Osteoblast (primary cell): Measurements from ENCODE around the gene NR4A3. TPM values are rescaled to one million over a fixed set of nuclear protein-coding genes. Genes with fewer than 3 reads are reported as not detected.
A peak's percentile ranks its signal among the peaks of the same experiment; 100 is the strongest.

ENCODE experiments used
- DNase-seq: peaks from one replicate; pipeline ENCODE4 v3.0.0; 2011; ENCODE audit warnings: low spot score, mixed read lengths; ENCODE audit not compliant: insufficient read length; ENCODE audit errors: missing footprints
- H2AFZ ChIP-seq: 2 replicates; pipeline ENCODE4 v1.6.0; 2011; ENCODE audit warnings: mild to moderate bottlenecking, low read length
- H3K27ac ChIP-seq: 2 replicates; pipeline ENCODE4 v1.5.1; 2011; ENCODE audit warnings: mild to moderate bottlenecking, low read depth, low read length, moderate library complexity
- H3K27me3 ChIP-seq: 2 replicates; pipeline ENCODE4 v1.6.0; 2012; ENCODE audit warnings: mild to moderate bottlenecking, control low read depth, inconsistent platforms, low read length, moderate library complexity; ENCODE audit not compliant: insufficient read depth
- H3K36me3 ChIP-seq: 2 replicates; pipeline ENCODE4 v1.5.1; 2011; ENCODE audit warnings: mild to moderate bottlenecking, low read length, control low read depth, moderate library complexity; ENCODE audit not compliant: insufficient read depth
- H3K4me1 ChIP-seq: 2 replicates; pipeline ENCODE4 v1.5.1; 2011; ENCODE audit warnings: mild to moderate bottlenecking, low read length, control low read depth, moderate library complexity; ENCODE audit not compliant: insufficient read depth
- H3K4me2 ChIP-seq: 2 replicates; pipeline ENCODE4 v1.6.0; 2011; ENCODE audit warnings: mild to moderate bottlenecking, low read length; ENCODE audit not compliant: insufficient read depth
- H3K4me3 ChIP-seq: fragments of 200-600 bp; sonication (generic); 3 replicates; pipeline ENCODE4 v1.5.1; 2012; ENCODE audit warnings: mild to moderate bottlenecking, low read length, inconsistent platforms; ENCODE audit not compliant: insufficient read depth
- H3K79me2 ChIP-seq: 2 replicates; pipeline ENCODE4 v1.6.0; 2012; ENCODE audit warnings: mild to moderate bottlenecking, low read length, control low read depth, inconsistent platforms; ENCODE audit not compliant: insufficient read depth
- H3K9me3 ChIP-seq: 2 replicates; pipeline ENCODE4 v1.5.1; 2011; ENCODE audit warnings: low read depth, low read length, control low read depth
- H4K20me1 ChIP-seq: 2 replicates; pipeline ENCODE4 v1.6.0; 2012; ENCODE audit warnings: mild to moderate bottlenecking, low read length, control low read depth; ENCODE audit not compliant: insufficient read depth
- CTCF ChIP-seq: IDR thresholded peaks from 2 replicates; pipeline ENCODE4 v1.5.1; 2011; ENCODE audit warnings: mild to moderate bottlenecking, low read depth, low read length, moderate library complexity; ENCODE audit errors: extremely low read depth
- total RNA-seq: library from RNA; depleted of rRNA; stranded (reverse); fragments of >200 nt; gene quantifications from 2 replicates; pipeline ENCODE4 v1.2.3, GENCODE V29; 2012

The NR4A3 gene
- total RNA-seq, 1 donor: 0.36 TPM

GRCh38 chr9:99801775-99802174 is 19.9 kb upstream of the NR4A3 start:
- Histone ChIP-seq H3K27ac (no peak overlapping the region), H3K9me3 (no peaks in the 10 kb centered on the region), H3K36me3 (no peaks in the 10 kb centered on the region), H3K27me3 (no peaks in the 10 kb centered on the region), H3K4me3 (no peak overlapping the region), H2AFZ (no peak overlapping the region), H3K4me1 (no peaks in the 10 kb centered on the region), H4K20me1 (no peaks in the 10 kb centered on the region), H3K4me2 (no peak overlapping the region), H3K79me2 (no peaks in the 10 kb centered on the region)
- DNase-seq: no peak
- TF ChIP-seq CTCF: no peak

GRCh38 chr9:99803694-99804093 is 18.0 kb upstream of the NR4A3 start:
- Histone ChIP-seq H3K9me3 (no peaks in the 10 kb centered on the region), H2AFZ (no peak overlapping the region), H3K27ac (no peak overlapping the region), H3K36me3 (no peaks in the 10 kb centered on the region), H3K4me1 (no peaks in the 10 kb centered on the region), H3K4me3 (no peak overlapping the region), H3K4me2 (no peak overlapping the region), H3K27me3 (no peaks in the 10 kb centered on the region), H3K79me2 (peaks cover 5% of the 10 kb centered on the region), H4K20me1 (no peaks in the 10 kb centered on the region)
- no peak for DNase-seq
- TF ChIP-seq CTCF: no peak

GRCh38 chr9:99807276-99807852 is 14.3 kb upstream of the NR4A3 start:
- DNase-seq: peak; percentile 88
- Histone ChIP-seq H3K27me3 (no peaks in the 10 kb centered on the region), H3K9me3 (no peaks in the 10 kb centered on the region), H3K27ac (no peak overlapping the region), H3K4me3 (no peak overlapping the region), H3K79me2 (peaks cover 7% of the 10 kb centered on the region), H3K4me1 (no peaks in the 10 kb centered on the region), H3K4me2 (peak overlapping the region; percentile 6), H3K36me3 (no peaks in the 10 kb centered on the region), H2AFZ (peak overlapping the region; percentile 37), H4K20me1 (no peaks in the 10 kb centered on the region)
- TF ChIP-seq CTCF: peak; percentile 87

- TF ChIP-seq CTCF: no peak
- Histone ChIP-seq H3K9me3 (no peaks in the 10 kb centered on the region), H3K27me3 (no peaks in the 10 kb centered on the region), H3K27ac (no peak overlapping the region), H2AFZ (no peak overlapping the region), H3K79me2 (peaks cover 7% of the 10 kb centered on the region), H3K36me3 (no peaks in the 10 kb centered on the region), H3K4me2 (no peak overlapping the region), H4K20me1 (no peaks in the 10 kb centered on the region), H3K4me1 (no peaks in the 10 kb centered on the region), H3K4me3 (no peak overlapping the region)
- DNase-seq: no peak
Measured at GRCh38 chr9:99807956-99808355, 13.7 kb upstream of the NR4A3 start.
